ENCODE data around the gene MED29. TPM values are rescaled to one million over a fixed set of nuclear protein-coding genes. Genes with fewer than 3 reads are reported as not detected.
A peak's percentile ranks its signal among the peaks of the same experiment; 100 is the strongest.

The MED29 gene
- total and polyA plus RNA-seq, 2 of the 13 experiments (the other 11 are each of a cell fraction or from before 2014, with no cell fraction given), result 14.0 to 19.7 TPM

GRCh38 chr19:39401070-39401548 lies 9.9 kb downstream of the MED29 start (continued):
- no peak for TF ChIP-seq AKNA (CRISPR knock-in tag; IDR thresholded peaks at IDR 0.05; ENCODE audit: borderline replicate concordance)
- no peak for TF ChIP-seq GMEB2 (CRISPR knock-in tag; IDR thresholded peaks at IDR 0.05; ENCODE audit: low read depth)
- TF ChIP-seq NCOA5 (CRISPR knock-in tag; IDR thresholded peaks at IDR 0.05), result no peak
- peak; percentile 79; the same call in 1 of the 2 replicates for TF ChIP-seq GATA4 (IDR thresholded peaks at IDR 0.05; ENCODE audit: borderline replicate concordance, low read depth)
- no peak for TF ChIP-seq KLF13 (CRISPR knock-in tag; IDR thresholded peaks at IDR 0.05)
- no peak for TF ChIP-seq CENPBD1 (CRISPR knock-in tag; IDR thresholded peaks at IDR 0.05; ENCODE audit: borderline replicate concordance, low read depth)
- no peak for TF ChIP-seq CHD2 (IDR thresholded peaks at IDR 0.05; ENCODE audit: low read depth, low read length)
- no peak for TF ChIP-seq MED1 (CRISPR knock-in tag; IDR thresholded peaks at IDR 0.05)
- TF ChIP-seq NR0B2 (CRISPR knock-in tag; IDR thresholded peaks at IDR 0.05), result no peak
- no peak for TF ChIP-seq DZIP1 (CRISPR knock-in tag; IDR thresholded peaks at IDR 0.05)
- no peak for TF ChIP-seq ZNF326 (CRISPR knock-in tag; IDR thresholded peaks at IDR 0.05; ENCODE audit: borderline replicate concordance)
- TF ChIP-seq SSRP1 (CRISPR knock-in tag; IDR thresholded peaks at IDR 0.05), result no peak
- no peak for TF ChIP-seq SRF (IDR thresholded peaks at IDR 0.05; ENCODE audit: low read depth, low read length)
- TF ChIP-seq CHCHD3 (CRISPR knock-in tag; IDR thresholded peaks at IDR 0.05), result no peak
- TF ChIP-seq PREB (CRISPR knock-in tag; IDR thresholded peaks at IDR 0.05), result no peak

Data from HepG2 (cell line).